22Rv1 (cell line): ENCODE measurements around the gene STAT6.

Source experiments
- ZFX ChIP-seq: fragments of 450-650 bp; IDR thresholded peaks from 2 replicates; pipeline ENCODE4 v1.6.1; 2017; ENCODE audit warnings: antibody characterized with exemption, borderline replicate concordance
- TF ChIP-seq, protein P1 (sequence below): fragments of 450-650 bp; IDR thresholded peaks from 2 replicates; pipeline ENCODE4 v1.5.1; 2017; ENCODE audit warnings: mild to moderate bottlenecking

DNA sequence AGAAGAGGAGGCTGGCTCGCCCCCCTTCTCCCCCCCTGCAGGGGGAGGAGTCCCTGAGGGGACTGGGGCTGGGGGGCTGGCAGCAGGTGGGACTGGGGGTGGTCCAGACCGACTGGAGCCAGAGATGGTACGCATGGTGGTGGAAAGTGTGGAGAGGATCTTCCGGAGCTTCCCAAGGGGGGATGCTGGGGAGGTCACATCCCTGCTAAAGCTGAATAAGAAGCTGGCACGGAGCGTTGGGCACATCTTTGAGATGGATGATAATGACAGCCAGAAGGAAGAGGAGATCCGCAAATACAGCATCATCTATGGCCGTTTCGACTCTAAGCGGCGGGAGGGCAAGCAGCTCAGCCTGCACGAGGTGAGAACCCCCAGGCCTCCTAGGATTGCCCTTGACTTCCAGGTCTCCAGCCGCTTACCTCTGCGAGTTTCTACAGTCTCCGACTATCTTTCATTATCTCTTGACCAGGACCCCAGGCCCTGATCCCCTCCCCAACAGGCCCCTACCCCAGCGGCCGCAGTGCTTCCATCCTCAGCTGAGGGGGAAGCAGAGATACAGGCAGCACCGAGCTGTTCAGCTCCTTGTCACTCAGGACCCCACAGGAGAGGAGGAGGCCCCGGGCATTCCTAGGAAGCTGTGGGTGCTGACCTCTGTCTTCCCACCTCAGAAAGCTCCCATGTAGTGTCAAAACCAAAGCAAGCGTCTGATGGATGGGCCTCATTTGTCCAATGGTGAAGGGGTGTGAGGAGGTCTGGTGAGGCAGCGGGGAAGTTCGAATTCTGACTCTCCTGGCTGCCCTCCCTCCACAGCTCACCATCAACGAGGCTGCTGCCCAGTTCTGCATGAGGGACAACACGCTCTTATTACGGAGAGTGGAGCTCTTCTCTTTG, 19.3 kb downstream of the STAT6 start:
- TF ChIP-seq, protein P1, sequence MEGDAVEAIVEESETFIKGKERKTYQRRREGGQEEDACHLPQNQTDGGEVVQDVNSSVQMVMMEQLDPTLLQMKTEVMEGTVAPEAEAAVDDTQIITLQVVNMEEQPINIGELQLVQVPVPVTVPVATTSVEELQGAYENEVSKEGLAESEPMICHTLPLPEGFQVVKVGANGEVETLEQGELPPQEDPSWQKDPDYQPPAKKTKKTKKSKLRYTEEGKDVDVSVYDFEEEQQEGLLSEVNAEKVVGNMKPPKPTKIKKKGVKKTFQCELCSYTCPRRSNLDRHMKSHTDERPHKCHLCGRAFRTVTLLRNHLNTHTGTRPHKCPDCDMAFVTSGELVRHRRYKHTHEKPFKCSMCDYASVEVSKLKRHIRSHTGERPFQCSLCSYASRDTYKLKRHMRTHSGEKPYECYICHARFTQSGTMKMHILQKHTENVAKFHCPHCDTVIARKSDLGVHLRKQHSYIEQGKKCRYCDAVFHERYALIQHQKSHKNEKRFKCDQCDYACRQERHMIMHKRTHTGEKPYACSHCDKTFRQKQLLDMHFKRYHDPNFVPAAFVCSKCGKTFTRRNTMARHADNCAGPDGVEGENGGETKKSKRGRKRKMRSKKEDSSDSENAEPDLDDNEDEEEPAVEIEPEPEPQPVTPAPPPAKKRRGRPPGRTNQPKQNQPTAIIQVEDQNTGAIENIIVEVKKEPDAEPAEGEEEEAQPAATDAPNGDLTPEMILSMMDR, result no peak
- no peak for TF ChIP-seq ZFX
